SK-N-SH (cell line): Measurements from ENCODE around the gene THOC6. TPM values are rescaled to one million over a fixed set of nuclear protein-coding genes. Genes with fewer than 3 reads are reported as not detected.

Experiments
- CTCF ChIA-PET: fragments of 300-600, 350-600 bp; formaldehyde crosslinking; extraction: SDS; loops from one replicate; lab custom pipeline; 2021; lab: Yijun Ruan, JAX
- POLR2A ChIA-PET: fragments of 350-600 bp; sonication (Branson Sonifier 250); formaldehyde crosslinking; extraction: SDS; loops from one replicate; lab custom pipeline; 2020; ENCODE audit warnings: antibody characterized with exemption, inconsistent platforms; lab: Yijun Ruan, JAX
- DNase-seq: peaks from one replicate; pipeline ENCODE4 v3.0.0; 2012
- H2AFZ ChIP-seq: fragments of 200-600 bp; sonication (generic); 2 replicates; pipeline ENCODE4 v1.8.1; 2016; ENCODE audit warnings: antibody characterized with exemption, mild to moderate bottlenecking, low read depth
- H3F3A ChIP-seq: fragments of 200-600 bp; sonication (generic); replicated peaks from 2 replicates; pipeline ENCODE3; 2016; ENCODE audit warnings: antibody characterized with exemption, mild to moderate bottlenecking; ENCODE audit not compliant: insufficient read depth
- H3K27ac ChIP-seq, 2 experiments: fragments of 200-500 bp in 1 of 2; fragments of 200-600 bp in 1 of 2; sonication (Bioruptor generic) in 1 of 2; sonication (generic), shearing (Covaris generic) in 1 of 2; 2 replicates each; pipeline versions ENCODE4 v1.5.1 to v1.6.1; 2014 to 2016; ENCODE audit warnings: low read depth in 2 of 2, inconsistent platforms in 1 of 2, low read length in 1 of 2, mild to moderate bottlenecking in 1 of 2, mixed read lengths in 1 of 2
- H3K27me3 ChIP-seq: fragments of 200-600 bp; sonication (generic), shearing (Covaris generic); 2 replicates; pipeline ENCODE4 v1.6.1; 2016; ENCODE audit warnings: mixed run types; ENCODE audit not compliant: insufficient read depth
- H3K36me3 ChIP-seq, 2 experiments: fragments of 200-500 bp in 1 of 2; fragments of 200-600 bp in 1 of 2; sonication (Bioruptor generic) in 1 of 2; sonication (generic) in 1 of 2; replicated peaks in 1 of 2; 2 replicates each; pipeline versions ENCODE3 to v1.5.1; 2014 to 2016; ENCODE audit warnings: low read length in 1 of 2, mild to moderate bottlenecking in 1 of 2; ENCODE audit not compliant: insufficient read depth in 2 of 2, control insufficient read depth in 1 of 2
- H3K4me1 ChIP-seq, 2 experiments: fragments of 200-500 bp in 1 of 2; fragments of 200-600 bp in 1 of 2; sonication (Bioruptor generic) in 1 of 2; sonication (generic), shearing (Covaris generic) in 1 of 2; 2 replicates each; pipeline versions ENCODE4 v1.5.1 to v1.6.1; 2014 to 2016; ENCODE audit warnings: low read depth in 1 of 2, low read length in 1 of 2, mixed run types in 1 of 2; ENCODE audit not compliant: insufficient read depth in 2 of 2, control insufficient read depth in 1 of 2
- H3K4me2 ChIP-seq: fragments of 200-600 bp; sonication (generic), shearing (Covaris generic); 2 replicates; pipeline ENCODE4 v1.6.1; 2017; ENCODE audit warnings: mixed run types
- H3K4me3 ChIP-seq, 2 experiments: fragments of 200-500 bp in 1 of 2; fragments of 200-600 bp in 1 of 2; sonication (Bioruptor generic) in 1 of 2; sonication (generic), shearing (Covaris generic) in 1 of 2; 2 replicates each; pipeline versions ENCODE4 v1.5.1 to v1.8.1; 2014 to 2016; ENCODE audit warnings: low read depth in 2 of 2, inconsistent platforms in 1 of 2, low read length in 1 of 2, mild to moderate bottlenecking in 1 of 2, mixed read lengths in 1 of 2, moderate library complexity in 1 of 2
- H3K79me2 ChIP-seq: fragments of 200-600 bp; sonication (generic); 2 replicates; pipeline ENCODE4 v1.8.1; 2017; ENCODE audit warnings: mild to moderate bottlenecking; ENCODE audit not compliant: insufficient read depth
- H3K9ac ChIP-seq: fragments of 200-600 bp; sonication (generic); 2 replicates; pipeline ENCODE4 v1.6.1; 2017; ENCODE audit warnings: mixed run types
- H3K9me2 ChIP-seq: fragments of 200-600 bp; sonication (generic); 2 replicates; pipeline ENCODE4 v1.6.1; 2017; ENCODE audit warnings: mixed run types
- H3K9me3 ChIP-seq: fragments of 200-600 bp; sonication (generic); 2 replicates; pipeline ENCODE4 v1.6.1; 2017; ENCODE audit warnings: mixed run types, mild to moderate bottlenecking, moderate library complexity
- H4K20me1 ChIP-seq: fragments of 200-600 bp; sonication (generic); 2 replicates; pipeline ENCODE4 v1.6.1; 2017; ENCODE audit warnings: mild to moderate bottlenecking, mixed run types; ENCODE audit not compliant: insufficient read depth
- CHD2 ChIP-seq: fragments of 150-350 bp; IDR thresholded peaks from 2 replicates; pipeline ENCODE4 v1.6.1; 2018; ENCODE audit warnings: low read length; ENCODE audit not compliant: partially characterized antibody
- EP300 ChIP-seq, 2 experiments: IDR thresholded peaks; 2 replicates each; pipeline versions ENCODE4 v1.4.0 to v1.6.1; 2012; ENCODE audit warnings: borderline replicate concordance in 1 of 2, low read depth in 1 of 2, low read length in 1 of 2
- EZH2phosphoT487 ChIP-seq: fragments of 200-600 bp; sonication (generic); IDR thresholded peaks from 2 replicates; pipeline ENCODE4 v1.6.1; 2017; ENCODE audit warnings: low read depth, mixed run types, mild to moderate bottlenecking, antibody characterized with exemption, moderate library complexity, borderline replicate concordance
- NFIC ChIP-seq: IDR thresholded peaks from 2 replicates; pipeline ENCODE4 v1.4.0; 2012; ENCODE audit warnings: borderline replicate concordance
- NRF1 ChIP-seq: IDR thresholded peaks from 2 replicates; pipeline ENCODE4 v1.6.1; 2012; ENCODE audit warnings: low read depth, mild to moderate bottlenecking, low read length
- REST ChIP-seq: IDR thresholded peaks from 2 replicates; pipeline ENCODE4 v1.6.1; 2012; ENCODE audit warnings: mild to moderate bottlenecking, low read depth, low read length, moderate library complexity
- TAF1 ChIP-seq: IDR thresholded peaks from 2 replicates; pipeline ENCODE4 v1.6.1; 2012; ENCODE audit warnings: low read depth, mild to moderate bottlenecking, low read length, moderate library complexity, borderline replicate concordance
- USF1 ChIP-seq: IDR thresholded peaks from 2 replicates; pipeline ENCODE4 v1.4.0; 2012; ENCODE audit warnings: low read depth, borderline replicate concordance
- ZBTB33 ChIP-seq: IDR thresholded peaks from 2 replicates; pipeline ENCODE4 v1.4.0; 2012; ENCODE audit warnings: low read depth, borderline replicate concordance
- WGBS: methylation state at CpG from one replicate; pipeline ENCODE4 v1.1.6; 2017; ENCODE audit warnings: low lambda C conversion rate; 5-methylcytosine and 5-hydroxymethylcytosine counted together
- polyA plus RNA-seq, 3 experiments: library from polyadenylated mRNA; depleted of rRNA; stranded (reverse); fragments of >200 nt; gene quantifications; 2 replicates each; pipeline ENCODE4 v1.2.3, GENCODE V29; 2012

The THOC6 gene
- polyA plus RNA-seq, 1 of the 3 experiments (the other 2 are of a cell fraction): 37.7 TPM

- peak; percentile 38; the same call in 1 of the 2 replicates for TF ChIP-seq REST
- TF ChIP-seq EP300 (IDR thresholded peaks at IDR 0.05; ENCODE audit: borderline replicate concordance in 1 of 2, low read depth in 1 of 2, low read length in 1 of 2): no peak; a peak in 1 of 4 replicates
- TF ChIP-seq TAF1: peak; percentile 13; the same call in 1 of the 2 replicates
- TF ChIP-seq USF1: peak; percentile 94
- peak; percentile 94 for TF ChIP-seq ZBTB33
- no peak; the same call in 1 of the 2 replicates for TF ChIP-seq NFIC
- TF ChIP-seq CHD2: peak; percentile 98
- no peak for TF ChIP-seq EZH2phosphoT487
These were observed at the start of gene THOC6, which contains the start of gene HCFC1R1 (continued) for GRCh38 chr16:3023669-3024478.

- Histone ChIP-seq H3F3A (peaks cover 8% of the 10 kb centered on the region), H3K36me3 (no peaks in the 10 kb centered on the region), H3K9me2 (no peaks in the 10 kb centered on the region), H3K27ac (no peak overlapping the region), H3K9me3 (no peaks in the 10 kb centered on the region), H3K79me2 (peaks cover 7% of the 10 kb centered on the region; the same call in 1 of the 2 replicates), H2AFZ (no peak overlapping the region), H3K4me3 (no peak overlapping the region), H3K4me2 (no peak overlapping the region), H4K20me1 (peaks cover 31% of the 10 kb centered on the region; the same call in 1 of the 2 replicates), H3K4me1 (peaks cover 0 to 31% of the 10 kb centered on the region in 2 experiments; a peak in 1 of 4 replicates), H3K9ac (no peak overlapping the region), H3K27me3 (no peaks in the 10 kb centered on the region)
- POLR2A ChIA-PET: interaction anchor here (0.9 kb wide), 1 partner anchor 8 kb away, joined by 4 read pairs; no protein-coding TSS in a partner anchor
- TF ChIP-seq NRF1: no peak
- DNase-seq: no peak
- CTCF ChIA-PET: interaction anchor here (0.8 to 2.3 kb wide), 4 partner anchors 9 to 59 kb away, joined by 3 to 7 read pairs (median 4); no protein-coding TSS in a partner anchor
- 93% methylated on average over 8 of the region's 15 CpGs for WGBS
These were observed 49.3 kb upstream of the THOC6 start for GRCh38 chr16:2974319-2975056.
